Measurements from ENCODE around the gene NRN1L. TPM values are rescaled to one million over a fixed set of nuclear protein-coding genes. Genes with fewer than 3 reads are reported as not detected.

The NRN1L gene
- total RNA-seq, 2 donors from 2014 or later = 7.0 to 7.3 TPM

- Mint-ChIP-seq H3K4me1 (peaks cover 12% of the 10 kb centered on the region), H3K9me3 (no peaks in the 10 kb centered on the region), H3K27ac (no peak overlapping the region), H3K4me3 (no peak overlapping the region), H3K36me3 (ENCODE audit: low read depth) (peaks cover 54% of the 10 kb centered on the region), H3K27me3 (ENCODE audit: insufficient read depth) (no peaks in the 10 kb centered on the region)
- Histone ChIP-seq H3K36me3 (ENCODE audit: control insufficient read depth, insufficient read depth, low read length) (peaks cover 75% of the 10 kb centered on the region), H3K9ac (ENCODE audit: extremely low read depth, low read length, poor library complexity, severe bottlenecking) (no peak overlapping the region), H3K27me3 (ENCODE audit: control insufficient read depth, insufficient read depth, low read length, poor library complexity, severe bottlenecking) (no peaks in the 10 kb centered on the region), H3K9me3 (ENCODE audit: control insufficient read depth, low read length) (no peaks in the 10 kb centered on the region), H3K27ac (ENCODE audit: low read depth, low read length) (no peak overlapping the region), H3K4me1 (ENCODE audit: control insufficient read depth, insufficient read depth, low read length) (peaks cover 5% of the 10 kb centered on the region), H3K4me3 (ENCODE audit: low read length) (no peak overlapping the region)
- 94% methylated on average over 21 of the region's 21 CpGs for WGBS, 2 experiments (ENCODE audit: insufficient coverage in 1 of 2, insufficient read length in 1 of 2)
- no peak for TF ChIP-seq CTCF (conservative IDR thresholded peaks at IDR 0.05)
- DNase-seq = no peak
Observed at GRCh38 chr16:67881621-67882161, 3.0 kb upstream of the NRN1L start.

DNA sequence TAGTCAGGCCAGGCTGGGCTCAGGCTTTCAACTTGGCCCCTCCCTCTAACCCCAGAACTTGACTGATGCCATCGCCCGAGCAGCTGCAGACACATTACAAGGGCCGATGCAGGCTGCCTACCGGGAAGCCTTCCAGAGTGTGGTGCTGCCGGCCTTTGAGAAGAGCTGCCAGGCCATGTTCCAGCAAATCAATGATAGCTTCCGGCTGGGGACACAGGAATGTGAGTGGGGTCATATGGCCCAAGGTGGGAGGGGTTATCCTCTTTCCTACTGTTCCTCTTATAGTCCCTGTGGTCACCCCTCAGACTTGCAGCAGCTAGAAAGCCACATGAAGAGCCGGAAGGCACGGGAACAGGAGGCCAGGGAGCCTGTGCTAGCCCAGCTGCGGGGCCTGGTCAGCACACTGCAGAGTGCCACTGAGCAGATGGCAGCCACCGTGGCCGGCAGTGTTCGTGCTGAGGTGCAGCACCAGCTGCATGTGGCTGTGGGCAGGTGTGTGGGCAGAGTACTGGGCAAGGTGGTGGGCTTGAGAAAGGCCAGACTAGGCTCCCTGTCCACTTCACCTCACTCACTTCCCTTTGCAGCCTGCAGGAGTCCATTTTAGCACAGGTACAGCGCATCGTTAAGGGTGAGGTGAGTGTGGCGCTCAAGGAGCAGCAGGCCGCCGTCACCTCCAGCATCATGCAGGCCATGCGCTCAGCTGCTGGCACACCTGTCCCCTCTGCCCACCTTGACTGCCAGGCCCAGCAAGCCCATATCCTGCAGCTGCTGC lies 2.1 kb upstream of the NRN1L start:
- H3K9ac ChIP-seq (ENCODE audit: extremely low read depth, low read length, poor library complexity, severe bottlenecking) = no peak overlapping the region
- H3K27ac Mint-ChIP-seq = no peak overlapping the region

More for the DNA sequence above, 2.1 kb upstream of the NRN1L start:
- H3K4me3 ChIP-seq (ENCODE audit: low read length) = no peak overlapping the region
- H3K36me3 Mint-ChIP-seq (ENCODE audit: low read depth) = peaks cover 46% of the 10 kb centered on the region
- H3K9me3 Mint-ChIP-seq = no peaks in the 10 kb centered on the region
- TF ChIP-seq CTCF (conservative IDR thresholded peaks at IDR 0.05) = no peak
- H3K4me3 Mint-ChIP-seq = no peak overlapping the region
- no peak for DNase-seq
- peaks cover 5% of the 10 kb centered on the region for H3K4me1 ChIP-seq (ENCODE audit: control insufficient read depth, insufficient read depth, low read length)
- no peaks in the 10 kb centered on the region for H3K27me3 ChIP-seq (ENCODE audit: control insufficient read depth, insufficient read depth, low read length, poor library complexity, severe bottlenecking)
- H3K27ac ChIP-seq (ENCODE audit: low read depth, low read length) = no peak overlapping the region
- no peaks in the 10 kb centered on the region for H3K9me3 ChIP-seq (ENCODE audit: control insufficient read depth, low read length)
- peaks cover 13% of the 10 kb centered on the region for H3K4me1 Mint-ChIP-seq
- WGBS, 2 experiments (ENCODE audit: insufficient coverage in 1 of 2, insufficient read length in 1 of 2) = 95 to 100% methylated on average over 6 to 18 of the region's 18 CpGs
- no peaks in the 10 kb centered on the region for H3K27me3 Mint-ChIP-seq (ENCODE audit: insufficient read depth)
- peaks cover 68% of the 10 kb centered on the region for H3K36me3 ChIP-seq (ENCODE audit: control insufficient read depth, insufficient read depth, low read length)

Data from endodermal cell (in vitro differentiated cells).